Right cardiac atrium (tissue), 5 donors: Measurements from ENCODE around the gene H6PD. TPM values are rescaled to one million over a fixed set of nuclear protein-coding genes. Genes with fewer than 3 reads are reported as not detected.

Source experiments
- ATAC-seq, 2 donors: fragments of 200-7000 bp; cut with Tn5 transposase; one replicate each; pipeline versions ENCODE4 v1.8.0 to v1.9.1; 2020; ENCODE audit warnings: moderate library complexity in 2 of 2, mild to moderate bottlenecking in 1 of 2
- DNase-seq, 3 donors: peaks; one replicate each; pipeline ENCODE4 v3.0.0-alpha.2; 2020
- H3K27ac ChIP-seq: one replicate; pipeline ENCODE4 v1.5.1; 2013; ENCODE audit warnings: mild to moderate bottlenecking, low read length, control low read depth, moderate library complexity
- H3K27me3 ChIP-seq: one replicate; pipeline ENCODE4 v1.6.1; 2013; ENCODE audit not compliant: control insufficient read depth, insufficient read depth
- H3K4me1 ChIP-seq: one replicate; pipeline ENCODE4 v1.6.1; 2013; ENCODE audit warnings: low read length; ENCODE audit not compliant: control insufficient read depth, insufficient read depth
- H3K4me3 ChIP-seq: one replicate; pipeline ENCODE4 v1.5.1; 2013; ENCODE audit warnings: low read length, control low read depth
- H3K9me3 ChIP-seq: one replicate; pipeline ENCODE4 v1.6.1; 2013; ENCODE audit warnings: low read length; ENCODE audit not compliant: control insufficient read depth
- WGBS: extraction: QIAGEN DNeasy Blood & Tissue Kit; methylation state at CpG from one replicate; pipeline ENCODE4 v1.1.7; 2013; 5-methylcytosine and 5-hydroxymethylcytosine counted together
- intact Hi-C, 4 donors: fragments of 100-400 bp; cut with DNase I; formaldehyde crosslinking; loops; one replicate each; pipeline versions ENCODE4 v1.11.0 to v1.14.0; 2022 to 2023
- polyA plus RNA-seq: library from polyadenylated mRNA; stranded (reverse); fragments of 200-250 nt; gene quantifications from one replicate; pipeline ENCODE4 v1.2.3, GENCODE V29; 2013
- total RNA-seq, 4 donors: library from RNA; stranded (reverse); fragmentation: NEBNext Ultra II Directional; extraction: Animal tissue kit (Norgen Biotek cat#: 25700); gene quantifications; one replicate each; pipeline ENCODE4 v1.2.1, GENCODE V29; 2021
- donor health status: healthy with polysubstance abuse.
- donor health status: DM: no; HTN: yes; CAD: no.
- donor health status: DM: no; HTN: no; CAD: no.
- donor health status: DM: no; HTN: yes; CAD: no; lungs with severe emphysema.
- donor health status: DM: yes; HTN: yes; CAD: no.

The H6PD gene
- total and polyA plus RNA-seq, 5 donors = 27.0 to 39.8 (median 33.5) TPM

- H3K9me3 ChIP-seq = no peaks in the 10 kb centered on the region
- 88% methylated on average over 5 of the region's 5 CpGs for WGBS
- ATAC-seq = no peak
- H3K4me1 ChIP-seq = no peaks in the 10 kb centered on the region
- intact Hi-C loops = no loop called here
- no peak for DNase-seq
- H3K4me3 ChIP-seq = no peak overlapping the region
- no peak overlapping the region for H3K27ac ChIP-seq
- no peaks in the 10 kb centered on the region for H3K27me3 ChIP-seq
Observed at GRCh38 chr1:9207715-9208114, 26.9 kb upstream of the H6PD start.

- 64% methylated on average over 13 of the region's 13 CpGs for WGBS
- DNase-seq (no peak), ATAC-seq (no peak)
- H3K4me3 ChIP-seq = no peak overlapping the region
- H3K27me3 ChIP-seq = no peaks in the 10 kb centered on the region
- no peaks in the 10 kb centered on the region for H3K4me1 ChIP-seq
- intact Hi-C loops = no loop called here
- H3K9me3 ChIP-seq = no peaks in the 10 kb centered on the region
- no peak overlapping the region for H3K27ac ChIP-seq
Observed at GRCh38 chr1:9211291-9211811, 23.2 kb upstream of the H6PD start.

GRCh38 chr1:9212735-9213134, 21.8 kb upstream of the H6PD start:
- H3K9me3 ChIP-seq = no peaks in the 10 kb centered on the region
- intact Hi-C loops = no loop called here
- no peak overlapping the region for H3K4me3 ChIP-seq
- 81% methylated on average over 3 of the region's 3 CpGs for WGBS
- no peaks in the 10 kb centered on the region for H3K4me1 ChIP-seq
- H3K27me3 ChIP-seq = no peaks in the 10 kb centered on the region
- H3K27ac ChIP-seq = no peak overlapping the region
- ATAC-seq (no peak), DNase-seq (no peak)

GRCh38 chr1:9213956-9214355, 20.6 kb upstream of the H6PD start:
- 87% methylated on average over 10 of the region's 10 CpGs for WGBS
- intact Hi-C loops = no loop called here
- Histone ChIP-seq H3K4me3 (no peak overlapping the region), H3K4me1 (no peaks in the 10 kb centered on the region), H3K9me3 (no peaks in the 10 kb centered on the region), H3K27ac (no peak overlapping the region), H3K27me3 (no peaks in the 10 kb centered on the region)
- DNase-seq = no peak
- ATAC-seq = no peak

- Histone ChIP-seq H3K27ac (no peak overlapping the region), H3K4me1 (no peaks in the 10 kb centered on the region), H3K9me3 (no peaks in the 10 kb centered on the region), H3K4me3 (no peak overlapping the region), H3K27me3 (no peaks in the 10 kb centered on the region)
- DNase-seq (no peak), ATAC-seq (no peak)
- intact Hi-C loops = no loop called here
- 72% methylated on average over 5 of the region's 5 CpGs for WGBS
Observed at GRCh38 chr1:9218917-9219316, 15.7 kb upstream of the H6PD start.

GRCh38 chr1:9222846-9223625, 11.5 kb upstream of the H6PD start:
- no peak for DNase-seq
- intact Hi-C loops = no loop called here
- Histone ChIP-seq H3K27me3 (no peaks in the 10 kb centered on the region), H3K27ac (no peak overlapping the region), H3K4me1 (no peaks in the 10 kb centered on the region), H3K4me3 (no peak overlapping the region), H3K9me3 (no peaks in the 10 kb centered on the region)
- 92% methylated on average over 14 of the region's 14 CpGs for WGBS
- ATAC-seq = peak in 1 of 2 donors; percentile 18

GRCh38 chr1:9224664-9225410, 9.7 kb upstream of the H6PD start:
- Histone ChIP-seq H3K4me1 (no peaks in the 10 kb centered on the region), H3K27me3 (no peaks in the 10 kb centered on the region), H3K27ac (no peak overlapping the region), H3K9me3 (no peaks in the 10 kb centered on the region), H3K4me3 (no peak overlapping the region)
- 84% methylated on average over 10 of the region's 10 CpGs for WGBS
- intact Hi-C loops = no loop called here
- DNase-seq (no peak), ATAC-seq (no peak)

GRCh38 chr1:9225411-9225785, 9.2 kb upstream of the H6PD start:
- DNase-seq (no peak), ATAC-seq (no peak)
- no peak overlapping the region for H3K27ac ChIP-seq
- 50% methylated on average over 5 of the region's 5 CpGs for WGBS
- no peaks in the 10 kb centered on the region for H3K4me1 ChIP-seq
- no peak overlapping the region for H3K4me3 ChIP-seq
- H3K9me3 ChIP-seq = no peaks in the 10 kb centered on the region
- no peaks in the 10 kb centered on the region for H3K27me3 ChIP-seq
- intact Hi-C loops = no loop called here

- Histone ChIP-seq H3K27me3 (no peaks in the 10 kb centered on the region), H3K9me3 (no peaks in the 10 kb centered on the region), H3K27ac (no peak overlapping the region), H3K4me1 (no peaks in the 10 kb centered on the region), H3K4me3 (no peak overlapping the region)
- WGBS = 80% methylated on average over 4 of the region's 4 CpGs
- intact Hi-C loops = no loop called here
- DNase-seq = no peak
- no peak for ATAC-seq
Observed at GRCh38 chr1:9228609-9229008, 6.0 kb upstream of the H6PD start.

- DNase-seq = no peak
- intact Hi-C loops = no loop called here
Observed at GRCh38 chr1:9229549-9229948, 5.0 kb upstream of the H6PD start.

GRCh38 chr1:9230869-9231533, 3.6 kb upstream of the H6PD start:
- no peak for ATAC-seq
- no peak for DNase-seq
- intact Hi-C loops = no loop called here
- WGBS = 89% methylated on average over 7 of the region's 7 CpGs
- no peaks in the 10 kb centered on the region for H3K9me3 ChIP-seq
- no peaks in the 10 kb centered on the region for H3K27me3 ChIP-seq
- H3K4me1 ChIP-seq = peaks cover 2% of the 10 kb centered on the region
- no peak overlapping the region for H3K27ac ChIP-seq
- no peak overlapping the region for H3K4me3 ChIP-seq

More at GRCh38 chr1:9229549-9229948, 5.0 kb upstream of the H6PD start:
- no peaks in the 10 kb centered on the region for H3K4me1 ChIP-seq
- H3K27ac ChIP-seq = no peak overlapping the region
- H3K9me3 ChIP-seq = no peaks in the 10 kb centered on the region
- no peak overlapping the region for H3K4me3 ChIP-seq
- ATAC-seq = no peak
- no peaks in the 10 kb centered on the region for H3K27me3 ChIP-seq
- 88% methylated on average over 6 of the region's 6 CpGs for WGBS
